Measurements from ENCODE around the gene AKR1C4.
"Not testable (repeated sequence)": the region's sequence is repeated elsewhere in the genome, so short reads cannot be mapped to it uniquely, and the experiment has no call there.

The AKR1C4 gene

GRCh38 chr10:5198386-5198785, 1.7 kb downstream of the AKR1C4 start:
- in situ Hi-C loops (cut with HindIII; ENCODE audit: low sequenced_read_pairs): no loop called here
- TF ChIP-seq CTCF (IDR thresholded peaks at IDR 0.05; ENCODE audit: low read depth, low read length, missing control alignments): no peak
- DNase-seq (ENCODE audit: low read depth): no peak
- no peak overlapping the region for H3K4me3 ChIP-seq (ENCODE audit: low read depth, low read length)

- DNase-seq (ENCODE audit: low read depth): no peak
These were observed 2.8 kb downstream of the AKR1C4 start for GRCh38 chr10:5199398-5199797.

GRCh38 chr10:5206799-5207198, 10.2 kb downstream of the AKR1C4 start:
- H3K4me3 ChIP-seq (ENCODE audit: low read depth, low read length): no peak overlapping the region
- DNase-seq (ENCODE audit: low read depth): no peak
- in situ Hi-C loops (cut with HindIII; ENCODE audit: low sequenced_read_pairs): no loop called here
- no peak for TF ChIP-seq CTCF (IDR thresholded peaks at IDR 0.05; ENCODE audit: low read depth, low read length, missing control alignments)

More at GRCh38 chr10:5199398-5199797, 2.8 kb downstream of the AKR1C4 start:
- no peak for TF ChIP-seq CTCF (IDR thresholded peaks at IDR 0.05; ENCODE audit: low read depth, low read length, missing control alignments)
- H3K4me3 ChIP-seq (ENCODE audit: low read depth, low read length): no peak overlapping the region
- in situ Hi-C loops (cut with HindIII; ENCODE audit: low sequenced_read_pairs): no loop called here

- H3K4me3 ChIP-seq (ENCODE audit: low read depth, low read length); DNase-seq (ENCODE audit: low read depth); in situ Hi-C loops (cut with HindIII; ENCODE audit: low sequenced_read_pairs): not testable (repeated sequence)
These were observed 13.1 kb downstream of the AKR1C4 start for GRCh38 chr10:5209776-5210175.

- DNase-seq (ENCODE audit: low read depth); H3K4me3 ChIP-seq (ENCODE audit: low read depth, low read length); in situ Hi-C loops (cut with HindIII; ENCODE audit: low sequenced_read_pairs): not testable (repeated sequence)
These were observed 13.6 kb downstream of the AKR1C4 start for GRCh38 chr10:5210261-5210660.

GRCh38 chr10:5211696-5212536, 15.3 kb downstream of the AKR1C4 start:
- DNase-seq (ENCODE audit: low read depth): no peak
- in situ Hi-C loops (cut with HindIII; ENCODE audit: low sequenced_read_pairs): no loop called here
- H3K4me3 ChIP-seq (ENCODE audit: low read depth, low read length): no peak overlapping the region
- no peak for TF ChIP-seq CTCF (IDR thresholded peaks at IDR 0.05; ENCODE audit: low read depth, low read length, missing control alignments)

GRCh38 chr10:5216801-5217200, 20.2 kb downstream of the AKR1C4 start:
- in situ Hi-C loops (cut with HindIII; ENCODE audit: low sequenced_read_pairs): no loop called here
- no peak overlapping the region for H3K4me3 ChIP-seq (ENCODE audit: low read depth, low read length)
- no peak for TF ChIP-seq CTCF (IDR thresholded peaks at IDR 0.05; ENCODE audit: low read depth, low read length, missing control alignments)
- DNase-seq (ENCODE audit: low read depth): no peak

Data from astrocyte of the cerebellum (primary cell).